IPS DF 19.7 (cell line): Measurements from ENCODE around the gene TMEM229B.

Experiments used
- DNase-seq: peaks from one replicate; pipeline ENCODE4 v3.0.0-alpha.2; 2013; ENCODE audit warnings: low read depth, low spot score

The TMEM229B gene

GRCh38 chr14:67487332-67487731 is 1.2 kb downstream of the TMEM229B start:
- no peak for DNase-seq

GRCh38 chr14:67486890-67487289 is 1.6 kb downstream of the TMEM229B start:
- DNase-seq, result no peak

GRCh38 chr14:67485501-67486095 is 2.9 kb downstream of the TMEM229B start:
- no peak for DNase-seq

GRCh38 chr14:67483579-67484285 is 4.8 kb downstream of the TMEM229B start:
- DNase-seq, result no peak

GRCh38 chr14:67482231-67483164 is 6.0 kb downstream of the TMEM229B start:
- no peak for DNase-seq

GRCh38 chr14:67480011-67480410 is 8.5 kb downstream of the TMEM229B start:
- no peak for DNase-seq

- no peak for DNase-seq
Observed at GRCh38 chr14:67478800-67479084, 9.8 kb downstream of the TMEM229B start.

GRCh38 chr14:67477926-67478799 is 10.4 kb downstream of the TMEM229B start:
- DNase-seq, result no peak

- DNase-seq, result no peak
Observed at GRCh38 chr14:67474366-67474765, 14.2 kb downstream of the TMEM229B start.

GRCh38 chr14:67473290-67474082 is 15.0 kb downstream of the TMEM229B start:
- no peak for DNase-seq

GRCh38 chr14:67472726-67473125 is 15.8 kb downstream of the TMEM229B start:
- DNase-seq, result no peak

- DNase-seq, result no peak
Observed at GRCh38 chr14:67469954-67470353, 18.6 kb downstream of the TMEM229B start.

GRCh38 chr14:67468378-67468730 is 20.2 kb downstream of the TMEM229B start:
- DNase-seq, result no peak

GRCh38 chr14:67467134-67467533 is 21.4 kb downstream of the TMEM229B start:
- no peak for DNase-seq

GRCh38 chr14:67464879-67465278 is 23.6 kb downstream of the TMEM229B start:
- no peak for DNase-seq

GRCh38 chr14:67464377-67464776 is 24.1 kb downstream of the TMEM229B start:
- no peak for DNase-seq

GRCh38 chr14:67463900-67464299 is 24.6 kb downstream of the TMEM229B start:
- DNase-seq, result no peak

- DNase-seq, result no peak
Observed at GRCh38 chr14:67461996-67462395, 26.5 kb downstream of the TMEM229B start.

- no peak for DNase-seq
Observed at GRCh38 chr14:67461341-67461985, 27.1 kb downstream of the TMEM229B start.

- DNase-seq, result no peak
Observed at GRCh38 chr14:67459336-67459735, 29.2 kb downstream of the TMEM229B start.
